ENCODE results near the gene CPA5.

Gene CPA5

GRCh38 chr7:130364451-130364850 lies 19.8 kb downstream of the CPA5 start:
- no peak overlapping the region for H3K4me3 ChIP-seq
- H3K27ac ChIP-seq, result no peak overlapping the region
- TF ChIP-seq CTCF (IDR thresholded peaks at IDR 0.05), result no peak
- DNase-seq (ENCODE audit: low spot score), result no peak

- TF ChIP-seq CTCF (IDR thresholded peaks at IDR 0.05), result no peak
- DNase-seq (ENCODE audit: low spot score), result no peak
- Histone ChIP-seq H3K27ac (no peak overlapping the region), H3K4me3 (no peak overlapping the region)
Measured at GRCh38 chr7:130365088-130365487, 20.5 kb downstream of the CPA5 start.

- no peak for DNase-seq (ENCODE audit: low spot score)
- no peak overlapping the region for H3K4me3 ChIP-seq
- no peak for TF ChIP-seq CTCF (IDR thresholded peaks at IDR 0.05)
- H3K27ac ChIP-seq, result no peak overlapping the region
Measured at GRCh38 chr7:130365511-130366441, 21.2 kb downstream of the CPA5 start.

GRCh38 chr7:130366564-130366963 lies 21.9 kb downstream of the CPA5 start:
- TF ChIP-seq CTCF (IDR thresholded peaks at IDR 0.05), result no peak
- no peak overlapping the region for H3K4me3 ChIP-seq
- no peak for DNase-seq (ENCODE audit: low spot score)
- no peak overlapping the region for H3K27ac ChIP-seq

GRCh38 chr7:130367088-130367755 lies 22.6 kb downstream of the CPA5 start:
- H3K27ac ChIP-seq, result no peak overlapping the region
- no peak for TF ChIP-seq CTCF (IDR thresholded peaks at IDR 0.05)
- DNase-seq (ENCODE audit: low spot score), result no peak
- no peak overlapping the region for H3K4me3 ChIP-seq

GRCh38 chr7:130367836-130368746 lies 23.5 kb downstream of the CPA5 start:
- Histone ChIP-seq H3K4me3 (no peak overlapping the region), H3K27ac (no peak overlapping the region)
- no peak for DNase-seq (ENCODE audit: low spot score)
- no peak for TF ChIP-seq CTCF (IDR thresholded peaks at IDR 0.05)

Measured in coronary artery (tissue), 2 donors.